ENCODE results near the gene CYP26A1. TPM values are rescaled to one million over a fixed set of nuclear protein-coding genes. Genes with fewer than 3 reads are reported as not detected.

CYP26A1 gene
- total RNA-seq, 4 donors from 2014 or later, result 1.7 TPM; not detected in 3

- no peak for DNase-seq (ENCODE audit: low spot score)
- no peak for ATAC-seq (ENCODE audit: low FRiP score)
- no peak for TF ChIP-seq CTCF (IDR thresholded peaks at IDR 0.05)
Observed at GRCh38 chr10:93060887-93061593, 12.7 kb upstream of the CYP26A1 start.

- DNase-seq (ENCODE audit: low spot score), result no peak
- ATAC-seq (ENCODE audit: low FRiP score), result peak; percentile 19
Observed at GRCh38 chr10:93061594-93062513, 11.8 kb upstream of the CYP26A1 start.

GRCh38 chr10:93062514-93063143 is 11.1 kb upstream of the CYP26A1 start:
- no peak for DNase-seq (ENCODE audit: low spot score)
- no peak for TF ChIP-seq CTCF (IDR thresholded peaks at IDR 0.05)

More at GRCh38 chr10:93061594-93062513, 11.8 kb upstream of the CYP26A1 start:
- no peak for TF ChIP-seq CTCF (IDR thresholded peaks at IDR 0.05)

GRCh38 chr10:93063144-93063976 is 10.3 kb upstream of the CYP26A1 start:
- ATAC-seq (ENCODE audit: low FRiP score) (no peak), DNase-seq (ENCODE audit: low spot score) (no peak)
- TF ChIP-seq CTCF (IDR thresholded peaks at IDR 0.05), result no peak

More at GRCh38 chr10:93062514-93063143, 11.1 kb upstream of the CYP26A1 start:
- ATAC-seq (ENCODE audit: low FRiP score), result peak; percentile 29

GRCh38 chr10:93063977-93064660 is 9.6 kb upstream of the CYP26A1 start:
- ATAC-seq (ENCODE audit: low FRiP score) (no peak), DNase-seq (ENCODE audit: low spot score) (no peak)
- TF ChIP-seq CTCF (IDR thresholded peaks at IDR 0.05), result no peak

All from omental fat pad (tissue), 4 donors.